ENCODE data around the gene YPEL2.

- TF ChIP-seq CTCF (IDR thresholded peaks at IDR 0.05; ENCODE audit: borderline replicate concordance, extremely low read depth, low read length, poor library complexity, severe bottlenecking) (peak; percentile 90), EZH2 (IDR thresholded peaks at IDR 0.05; ENCODE audit: borderline replicate concordance, low read depth, low read length, severe bottlenecking) (no peak)
Observed at GRCh38 chr17:59311051-59311468, 20.4 kb upstream of the YPEL2 start.

Measured in DND-41 (cell line).